HFFc6 (cell line): ENCODE data around the gene DNAJC18. TPM values are rescaled to one million over a fixed set of nuclear protein-coding genes. Genes with fewer than 3 reads are reported as not detected.
A peak's percentile ranks its signal among the peaks of the same experiment; 100 is the strongest.

Source experiments
- DNase-seq: peaks from one replicate; pipeline ENCODE4 v3.0.0-alpha.2; 2018
- H3K27ac Mint-ChIP-seq: 2 replicates; pipeline ENCODE4 v1.8.0; 2020; ENCODE audit warnings: mild to moderate bottlenecking, mixed read lengths
- H3K27me3 Mint-ChIP-seq: 2 replicates; pipeline ENCODE4 v1.8.0; 2021; ENCODE audit warnings: mild to moderate bottlenecking, moderate library complexity, mixed read lengths; ENCODE audit not compliant: insufficient read depth
- H3K36me3 Mint-ChIP-seq: 2 replicates; pipeline ENCODE4 v1.8.0; 2021; ENCODE audit warnings: low read depth, mixed read lengths
- H3K4me1 Mint-ChIP-seq: 2 replicates; pipeline ENCODE4 v1.8.0; 2020; ENCODE audit warnings: low read depth, mixed read lengths
- H3K4me3 Mint-ChIP-seq: 2 replicates; pipeline ENCODE4 v1.8.0; 2020; ENCODE audit warnings: mild to moderate bottlenecking, moderate library complexity, mixed read lengths
- H3K9me3 Mint-ChIP-seq: 2 replicates; pipeline ENCODE4 v1.8.0; 2020; ENCODE audit warnings: mild to moderate bottlenecking, mixed read lengths
- CTCF ChIP-seq: fragments of 200-600 bp; sonication (generic); IDR thresholded peaks from 2 replicates; pipeline ENCODE4 v1.5.0; 2021; ENCODE audit warnings: antibody characterized with exemption, mild to moderate bottlenecking
- total RNA-seq, 6 experiments: library from RNA; stranded (reverse); fragmentation: NEBNext Ultra II Directional; extraction: Animal tissue kit (Norgen Biotek cat#: 25700); gene quantifications; 2 replicates in 1 of 6; 3 replicates in 5 of 6; pipeline ENCODE4 v1.2.3, GENCODE V29; 2021

DNAJC18 gene
- total RNA-seq, 6 experiments from 2014 or later, result 14.3 to 19.9 (median 18.2) TPM

- Mint-ChIP-seq H3K27me3 (no peaks in the 10 kb centered on the region; the same call in 1 of the 2 replicates), H3K4me1 (peaks cover 42% of the 10 kb centered on the region), H3K9me3 (no peaks in the 10 kb centered on the region), H3K27ac (peak within 1 kb of the TSS; percentile 88), H3K36me3 (no peaks in the 10 kb centered on the region), H3K4me3 (peak within 1 kb of the TSS; percentile 28; the same call in 1 of the 2 replicates)
- no peak for TF ChIP-seq CTCF
- DNase-seq, result no peak
These were observed 23.4 kb upstream of the DNAJC18 start, which contains the start of gene ECSCR for GRCh38 chr5:139462586-139463276. Gene ECSCR, minus strand, starts transcription at chr5:139462743. Its CDS starts 73 bp downstream, at chr5:139462670.

- Mint-ChIP-seq H3K36me3 (no peaks in the 10 kb centered on the region), H3K4me1 (peaks cover 42% of the 10 kb centered on the region), H3K9me3 (no peaks in the 10 kb centered on the region), H3K27ac (peak overlapping the region; percentile 88), H3K27me3 (no peaks in the 10 kb centered on the region; the same call in 1 of the 2 replicates), H3K4me3 (peak overlapping the region; percentile 28; the same call in 1 of the 2 replicates)
- TF ChIP-seq CTCF, result peak; percentile 28
- peak; percentile 60 for DNase-seq
These were observed 22.4 kb upstream of the DNAJC18 start for GRCh38 chr5:139461698-139462097.

GRCh38 chr5:139461176-139461575 lies 21.9 kb upstream of the DNAJC18 start:
- no peak for TF ChIP-seq CTCF
- Mint-ChIP-seq H3K9me3 (no peaks in the 10 kb centered on the region), H3K4me3 (no peak overlapping the region), H3K27me3 (no peaks in the 10 kb centered on the region; the same call in 1 of the 2 replicates), H3K36me3 (no peaks in the 10 kb centered on the region), H3K4me1 (peaks cover 42% of the 10 kb centered on the region), H3K27ac (peak overlapping the region; percentile 88)
- no peak for DNase-seq

- no peak overlapping the region for H3K4me3 Mint-ChIP-seq
- no peaks in the 10 kb centered on the region for H3K9me3 Mint-ChIP-seq
- no peaks in the 10 kb centered on the region; the same call in 1 of the 2 replicates for H3K27me3 Mint-ChIP-seq
- DNase-seq, result no peak
- H3K4me1 Mint-ChIP-seq, result peaks cover 42% of the 10 kb centered on the region
- peak overlapping the region; percentile 88 for H3K27ac Mint-ChIP-seq
- no peaks in the 10 kb centered on the region for H3K36me3 Mint-ChIP-seq
- TF ChIP-seq CTCF, result no peak
These were observed 21.1 kb upstream of the DNAJC18 start for GRCh38 chr5:139460455-139460854.

GRCh38 chr5:139459451-139459934 lies 20.2 kb upstream of the DNAJC18 start:
- Mint-ChIP-seq H3K36me3 (no peaks in the 10 kb centered on the region), H3K4me1 (peaks cover 42% of the 10 kb centered on the region), H3K4me3 (no peak overlapping the region), H3K27me3 (no peaks in the 10 kb centered on the region; the same call in 1 of the 2 replicates), H3K27ac (peak overlapping the region; percentile 90), H3K9me3 (no peaks in the 10 kb centered on the region)
- no peak for DNase-seq
- TF ChIP-seq CTCF, result no peak
